ENCODE measurements around the gene RBM4.
"Not testable (repeated sequence)": the region's sequence is repeated elsewhere in the genome, so short reads cannot be mapped to it uniquely, and the experiment has no call there.

RBM4 gene

GRCh38 chr11:66638177-66639065, at the start of gene RBM4:
RBM4 (plus strand) TSS chr11:66638703; CDS start chr11:66639712, 1,009 bp downstream.
- peak; percentile 100 for DNase-seq (ENCODE audit: low spot score)

- not testable (repeated sequence) for DNase-seq (ENCODE audit: low spot score)
Measured at GRCh38 chr11:66589315-66589714, 49.2 kb upstream of the RBM4 start.

- no peak for DNase-seq (ENCODE audit: low spot score)
Measured at GRCh38 chr11:66589996-66590675, 48.4 kb upstream of the RBM4 start.

GRCh38 chr11:66591175-66591574, 47.3 kb upstream of the RBM4 start:
- DNase-seq (ENCODE audit: low spot score) = no peak

GRCh38 chr11:66592457-66593302, 45.8 kb upstream of the RBM4 start, which contains the start of the genes CCDC87 and CCS:
CCDC87 (minus strand) TSS chr11:66593063; CDS start chr11:66593015, 48 bp downstream.
CCS (plus strand) TSS chr11:66593185; CDS start chr11:66593262, 77 bp downstream.
- peak; percentile 93 for DNase-seq (ENCODE audit: low spot score)

- DNase-seq (ENCODE audit: low spot score) = no peak
Measured at GRCh38 chr11:66593303-66593635, 45.2 kb upstream of the RBM4 start.

- no peak for DNase-seq (ENCODE audit: low spot score)
Measured at GRCh38 chr11:66593650-66594049, 44.9 kb upstream of the RBM4 start.

- DNase-seq (ENCODE audit: low spot score) = no peak
Measured at GRCh38 chr11:66595245-66595904, 43.1 kb upstream of the RBM4 start.

- no peak for DNase-seq (ENCODE audit: low spot score)
Measured at GRCh38 chr11:66598993-66599392, 39.5 kb upstream of the RBM4 start.

- DNase-seq (ENCODE audit: low spot score) = no peak
Measured at GRCh38 chr11:66600219-66600618, 38.3 kb upstream of the RBM4 start.

- no peak for DNase-seq (ENCODE audit: low spot score)
Measured at GRCh38 chr11:66600631-66601233, 37.8 kb upstream of the RBM4 start.

GRCh38 chr11:66603072-66603471, 35.4 kb upstream of the RBM4 start:
- DNase-seq (ENCODE audit: low spot score) = no peak

- no peak for DNase-seq (ENCODE audit: low spot score)
Measured at GRCh38 chr11:66604155-66604554, 34.3 kb upstream of the RBM4 start.

- DNase-seq (ENCODE audit: low spot score) = not testable (repeated sequence)
Measured at GRCh38 chr11:66606608-66607007, 31.9 kb upstream of the RBM4 start.

- DNase-seq (ENCODE audit: low spot score) = no peak
Measured at GRCh38 chr11:66607126-66607834, 31.2 kb upstream of the RBM4 start.

GRCh38 chr11:66609721-66610617, 28.5 kb upstream of the RBM4 start:
- no peak for DNase-seq (ENCODE audit: low spot score)

GRCh38 chr11:66612458-66612857, 26.0 kb upstream of the RBM4 start:
- no peak for DNase-seq (ENCODE audit: low spot score)

- no peak for DNase-seq (ENCODE audit: low spot score)
Measured at GRCh38 chr11:66614073-66614472, 24.4 kb upstream of the RBM4 start.

GRCh38 chr11:66616379-66617154, 21.9 kb upstream of the RBM4 start, which contains the start of gene RBM14:
RBM14 (plus strand) TSS chr11:66616630; CDS start chr11:66616721, 91 bp downstream.
- peak; percentile 99 for DNase-seq (ENCODE audit: low spot score)

All from putamen (tissue), 1 donor.